GM12875 (cell line): ENCODE data around the gene BBOF1.

ENCODE experiments used
- H3K4me3 ChIP-seq: one replicate; pipeline ENCODE4 v1.5.1; 2011; ENCODE audit warnings: low read depth, low read length, control low read depth
- CTCF ChIP-seq: IDR thresholded peaks from 2 replicates; pipeline ENCODE4 v1.5.1; 2011; ENCODE audit warnings: low read depth, mild to moderate bottlenecking, control low read depth, inconsistent platforms, low read length, moderate library complexity, borderline replicate concordance; ENCODE audit not compliant: insufficient read depth

BBOF1 gene

GRCh38 chr14:74062809-74063150 is 43.6 kb downstream of the BBOF1 start:
- TF ChIP-seq CTCF, result no peak
- no peak overlapping the region for H3K4me3 ChIP-seq

- no peak overlapping the region for H3K4me3 ChIP-seq
- no peak for TF ChIP-seq CTCF
Observed at GRCh38 chr14:74064426-74064825, 45.3 kb downstream of the BBOF1 start.

GRCh38 chr14:74064883-74065282 is 45.7 kb downstream of the BBOF1 start:
- TF ChIP-seq CTCF, result no peak
- H3K4me3 ChIP-seq, result no peak overlapping the region

- TF ChIP-seq CTCF, result no peak
- no peak overlapping the region for H3K4me3 ChIP-seq
Observed at GRCh38 chr14:74065746-74066575, 46.8 kb downstream of the BBOF1 start.

- H3K4me3 ChIP-seq, result no peak overlapping the region
- no peak for TF ChIP-seq CTCF
Observed at GRCh38 chr14:74077401-74077800, 58.3 kb downstream of the BBOF1 start.

- H3K4me3 ChIP-seq, result no peak overlapping the region
- no peak for TF ChIP-seq CTCF
Observed at GRCh38 chr14:74080820-74081460, 61.8 kb downstream of the BBOF1 start.

- no peak for TF ChIP-seq CTCF
- no peak overlapping the region for H3K4me3 ChIP-seq
Observed at GRCh38 chr14:74081491-74081890, 62.3 kb downstream of the BBOF1 start.
